Inferior parietal cortex (tissue), 1 donor: ENCODE data around the gene SCYGR6.
"Not testable (repeated sequence)": the region's sequence is repeated elsewhere in the genome, so short reads cannot be mapped to it uniquely, and the experiment has no call there.

Experiments
- DNase-seq: peaks from one replicate; pipeline ENCODE4 v3.0.0-alpha.2; 2016; ENCODE audit errors: extremely low spot score

The SCYGR6 gene, protein sequence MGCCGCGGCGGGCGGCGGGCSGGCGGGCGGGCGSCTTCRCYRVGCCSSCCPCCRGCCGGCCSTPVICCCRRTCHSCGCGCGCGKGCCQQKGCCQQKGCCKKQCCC

DNA sequence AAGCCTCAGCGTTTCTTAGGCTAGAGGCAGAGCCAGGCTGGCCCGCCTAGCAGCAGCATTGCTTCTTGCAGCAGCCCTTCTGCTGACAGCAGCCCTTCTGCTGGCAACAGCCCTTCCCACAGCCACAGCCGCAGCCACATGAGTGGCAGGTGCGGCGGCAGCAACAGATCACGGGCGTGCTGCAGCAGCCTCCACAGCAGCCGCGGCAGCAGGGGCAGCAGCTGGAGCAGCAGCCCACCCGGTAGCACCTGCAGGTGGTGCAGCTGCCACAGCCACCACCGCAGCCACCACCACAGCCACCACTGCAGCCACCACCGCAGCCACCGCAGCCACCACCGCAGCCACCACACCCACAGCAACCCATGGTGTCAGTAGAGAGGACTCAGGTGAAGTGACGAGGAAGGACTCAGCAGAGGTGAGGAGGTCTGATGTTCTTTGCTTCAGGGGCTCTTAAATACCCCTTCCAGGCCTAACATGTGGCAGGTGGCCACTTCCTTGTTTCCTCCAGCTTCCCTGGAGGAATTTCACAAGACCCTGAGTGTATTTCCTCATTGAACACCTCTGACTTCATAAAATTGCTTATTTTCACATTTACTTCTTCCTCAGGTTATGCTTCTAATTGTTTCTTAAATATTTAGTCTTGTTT is at the start of gene SCYGR6:
Gene SCYGR6, minus strand, starts transcription at position 364 of the 646 bp plus-strand sequence. Its CDS starts 0 bp downstream, at position 364.
- no peak for DNase-seq

DNA sequence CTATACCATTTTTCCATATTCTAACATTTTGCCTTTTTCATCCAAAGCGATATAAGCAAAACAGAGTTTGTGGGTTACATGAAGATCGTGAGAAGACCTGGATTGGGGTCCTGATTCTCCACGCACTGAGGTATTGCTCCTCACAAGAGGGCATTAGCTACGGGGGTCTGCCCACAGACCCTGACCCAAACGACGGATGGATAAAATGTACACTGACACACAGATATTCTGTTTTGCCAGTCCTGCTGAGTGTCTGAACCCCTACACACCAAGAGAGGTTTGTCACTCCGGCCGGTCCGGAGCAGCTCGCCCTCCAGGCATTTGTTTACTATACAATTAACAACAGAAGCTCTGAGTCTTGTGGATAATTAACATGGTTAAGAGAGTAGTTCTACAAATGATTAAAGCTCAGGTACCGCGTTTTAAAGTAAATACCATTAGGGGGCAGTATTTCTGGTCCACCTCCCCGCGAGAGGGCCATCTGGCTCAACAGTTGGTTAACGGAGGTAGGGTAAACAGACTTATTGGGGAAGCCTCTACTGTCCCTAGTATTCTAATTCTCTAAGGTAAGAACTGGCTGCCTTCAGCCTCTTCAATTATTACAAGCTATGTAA is 49.6 kb upstream of the SCYGR6 start:
- DNase-seq = no peak

DNA sequence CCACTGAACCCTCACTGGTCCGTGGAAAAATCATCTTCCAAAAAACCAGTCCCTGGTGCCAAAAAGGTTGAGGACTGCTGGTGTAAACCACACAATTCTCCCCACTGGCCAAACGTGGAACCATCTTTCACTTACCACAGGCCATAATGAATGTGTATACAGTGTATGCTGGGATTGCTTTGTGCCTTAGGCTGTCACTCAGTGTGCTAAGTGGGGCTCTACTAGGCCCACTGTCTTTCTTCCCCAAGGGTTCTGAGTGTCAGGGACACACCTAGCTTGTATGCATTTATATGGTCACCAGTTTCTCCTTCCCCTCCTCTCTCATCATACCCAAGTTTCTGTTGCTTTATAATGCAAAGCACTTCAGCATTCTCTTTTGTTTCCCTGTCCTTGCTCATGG is 48.4 kb upstream of the SCYGR6 start:
- DNase-seq = no peak

DNA sequence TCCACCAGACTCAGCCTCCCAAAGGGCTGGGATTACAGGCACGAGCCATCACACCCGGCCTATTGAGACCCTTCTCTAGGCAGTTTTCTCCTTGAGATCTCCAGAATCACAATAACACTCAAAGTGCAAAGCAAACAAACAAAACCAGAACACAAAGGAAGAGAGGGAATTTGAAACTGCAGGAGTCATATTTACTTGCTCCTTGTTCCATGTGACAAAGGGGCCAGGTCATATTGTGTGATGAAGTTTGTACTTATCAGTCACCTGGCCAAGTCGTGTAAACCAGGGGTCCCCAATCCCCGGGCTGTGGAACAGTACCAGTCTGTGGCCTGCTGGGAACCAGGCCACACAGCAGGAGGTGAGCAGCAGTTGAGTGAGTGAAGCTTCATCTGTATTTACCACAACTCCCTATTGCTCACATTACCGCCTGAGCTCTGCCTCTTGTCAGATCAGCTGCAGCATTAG is 47.7 kb upstream of the SCYGR6 start:
- no peak for DNase-seq

DNA sequence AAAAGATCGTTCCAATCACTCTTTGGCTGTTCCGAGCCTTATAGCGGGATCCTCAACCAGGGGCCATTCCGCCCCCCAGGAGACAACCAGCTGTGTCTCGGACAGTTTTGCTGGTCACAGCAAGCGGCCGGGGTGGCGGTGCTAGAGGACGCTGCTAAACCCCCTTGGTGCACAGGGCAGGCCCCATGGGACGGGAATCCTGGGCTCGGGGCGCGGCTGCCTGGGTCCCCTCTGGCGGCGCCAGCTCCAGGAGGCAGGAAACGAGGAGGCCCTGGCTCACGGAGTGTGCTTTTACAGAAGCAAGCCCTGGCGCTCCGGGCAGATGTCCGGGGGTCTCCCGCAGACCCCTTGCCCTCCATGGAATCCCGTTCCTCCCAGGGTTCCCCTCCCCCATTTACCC is 43.3 kb upstream of the SCYGR6 start:
- no peak for DNase-seq

DNA sequence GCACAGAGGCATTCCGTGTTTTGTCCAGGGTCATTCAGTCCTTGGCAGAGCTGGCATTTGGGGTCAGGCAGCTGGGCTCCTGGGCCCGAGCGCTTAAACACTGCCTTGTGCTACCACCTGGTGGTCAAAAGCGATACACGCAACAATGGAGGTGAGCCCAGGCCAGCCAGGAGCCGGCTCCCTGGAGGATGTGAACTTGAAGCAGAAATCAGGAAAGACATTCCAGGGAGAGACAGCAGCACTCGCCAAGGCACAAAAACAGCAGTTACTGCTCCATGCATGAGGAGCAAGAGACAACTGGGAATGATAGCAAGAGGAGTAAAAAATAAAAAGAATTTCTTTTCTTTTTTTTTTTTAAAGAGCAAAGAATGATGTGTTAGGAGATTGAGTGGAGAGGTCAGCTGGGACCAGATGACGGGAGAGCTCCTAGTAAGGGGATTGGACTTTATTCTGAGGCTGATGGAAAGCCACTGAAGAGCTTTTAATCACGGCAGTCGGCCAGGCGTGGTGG is 41.9 kb upstream of the SCYGR6 start:
- DNase-seq = peak; percentile 88

DNA sequence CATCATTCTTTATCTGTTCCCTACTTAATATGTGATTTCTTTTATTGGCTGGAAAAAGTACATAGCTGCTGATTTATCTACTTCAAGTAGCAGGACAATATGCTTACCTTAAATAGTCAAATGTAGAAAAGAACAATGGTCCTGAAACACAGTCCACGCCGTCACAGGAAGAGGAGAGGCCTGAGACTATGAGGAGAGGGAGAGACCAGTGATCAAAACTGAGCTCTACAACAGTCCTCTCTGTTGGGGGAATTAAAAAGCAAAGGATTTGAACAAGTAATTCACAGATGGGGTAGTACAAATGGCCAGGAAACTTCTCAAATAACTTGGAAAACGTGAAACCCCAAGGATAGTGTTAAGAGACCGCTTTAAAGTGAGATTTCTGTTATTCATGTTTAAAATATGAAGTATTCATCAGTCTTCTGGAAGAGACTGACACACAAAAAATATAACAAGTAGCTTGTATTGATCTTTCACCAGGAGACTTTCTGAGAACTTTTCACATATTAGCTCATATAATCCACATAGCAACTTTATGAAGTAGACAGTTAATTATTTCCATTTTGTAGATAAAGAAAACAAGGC is 41.3 kb upstream of the SCYGR6 start:
- DNase-seq = no peak

DNA sequence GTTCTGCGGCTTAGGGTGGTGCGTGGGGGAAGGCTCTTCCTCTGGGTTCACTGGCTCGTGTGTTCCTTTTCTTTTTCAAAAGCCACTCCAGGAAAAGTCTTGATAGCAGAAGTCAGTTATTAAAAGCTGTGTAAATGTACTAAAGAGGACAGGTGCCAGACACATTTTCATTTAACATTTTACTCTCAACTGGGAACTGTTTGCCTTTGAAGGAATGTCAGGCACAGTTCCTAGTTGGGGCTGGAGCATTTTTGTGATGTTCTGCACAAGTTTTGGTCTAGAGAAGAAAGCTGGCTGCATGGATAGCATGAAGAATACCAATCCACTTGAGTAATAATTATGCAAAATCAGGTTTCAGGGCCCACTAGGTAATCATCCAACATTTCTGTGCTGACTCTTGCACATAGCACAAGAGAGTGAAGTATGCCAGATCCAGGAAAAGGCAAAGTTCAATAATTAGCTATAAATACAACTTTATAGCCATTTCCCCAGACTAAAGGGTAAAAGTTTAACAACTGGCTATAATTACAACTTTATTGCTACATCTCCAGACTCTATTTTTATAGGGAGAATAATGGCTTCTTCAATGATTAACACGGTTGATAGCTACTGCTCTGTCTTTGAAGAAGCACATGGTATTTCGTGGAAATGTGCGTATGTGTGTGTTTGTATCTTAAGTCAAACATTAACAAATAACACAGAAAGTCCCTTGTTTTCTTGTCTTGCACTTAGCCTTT is 37.4 kb upstream of the SCYGR6 start:
- no peak for DNase-seq

DNA sequence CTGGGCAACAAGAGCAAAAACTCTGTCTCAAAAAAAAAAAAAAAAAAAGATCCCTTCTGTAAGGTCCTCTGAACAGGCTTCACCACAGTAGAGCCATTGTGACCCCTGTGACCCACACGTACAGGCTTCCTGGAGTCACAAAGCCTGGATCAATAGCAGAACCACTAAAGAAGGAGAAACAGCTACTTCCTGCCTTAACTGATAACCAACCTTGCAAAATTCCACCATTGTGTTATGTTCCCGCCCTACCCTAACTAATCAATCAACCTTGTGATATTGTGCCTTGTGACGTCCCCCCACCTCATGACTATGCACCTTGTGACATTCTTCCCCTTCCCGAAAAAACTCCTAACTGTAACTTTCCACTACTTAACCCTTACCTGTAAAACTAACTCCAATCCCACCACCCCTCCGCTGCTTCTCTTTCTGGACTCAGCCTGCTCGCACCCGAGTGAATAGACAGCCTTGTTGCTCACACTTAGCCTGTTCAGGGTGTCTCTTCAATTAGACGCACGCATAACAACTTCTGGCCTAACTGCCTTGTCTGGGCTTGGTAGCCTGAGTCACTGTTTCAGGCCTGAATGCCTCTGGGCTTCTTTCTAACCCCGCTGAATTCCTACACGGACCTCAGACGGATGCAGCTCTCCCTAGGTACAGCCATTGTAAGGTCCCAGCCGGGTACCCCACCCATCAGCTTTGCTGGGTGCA is 35.0 kb upstream of the SCYGR6 start:
- no peak for DNase-seq

DNA sequence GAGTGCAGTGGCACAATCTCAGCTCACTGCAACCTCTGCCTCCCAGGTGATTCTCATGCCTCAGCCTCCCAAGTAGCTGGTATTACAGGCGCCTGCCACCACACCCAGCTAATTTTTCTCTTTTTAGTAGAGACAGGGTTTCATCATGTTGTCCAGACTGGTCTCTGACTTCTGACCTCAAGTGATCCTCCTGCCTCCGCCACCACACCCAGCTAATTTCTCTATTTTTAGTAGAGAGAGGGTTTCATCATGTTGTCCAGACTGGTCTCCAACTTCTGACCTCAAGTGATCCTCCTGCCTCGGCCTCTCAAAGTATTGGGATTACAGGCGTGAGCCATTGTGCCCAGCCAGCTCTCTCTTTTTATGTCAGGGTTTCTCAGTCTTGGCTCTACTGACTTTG is 31.7 kb upstream of the SCYGR6 start:
- DNase-seq = not testable (repeated sequence)

DNA sequence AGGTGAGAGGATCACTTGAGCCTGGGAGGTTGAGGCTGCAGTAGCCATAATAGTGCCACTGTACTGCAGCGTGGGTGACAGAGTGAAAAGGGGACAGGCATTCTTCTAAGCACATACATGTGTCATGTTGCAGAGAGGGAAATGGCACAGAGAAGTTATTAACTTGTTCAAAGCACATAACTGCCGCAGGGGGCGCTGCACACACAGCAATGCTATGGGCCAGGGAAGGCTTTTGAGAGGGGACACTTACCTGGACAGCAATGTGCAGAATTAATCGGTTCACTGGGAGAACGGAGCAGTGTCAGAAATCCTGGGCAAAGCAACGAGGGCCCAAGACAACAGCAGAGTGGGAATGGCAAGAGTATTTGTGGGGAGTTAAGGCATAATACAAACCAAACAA is 23.5 kb upstream of the SCYGR6 start:
- DNase-seq = no peak

DNA sequence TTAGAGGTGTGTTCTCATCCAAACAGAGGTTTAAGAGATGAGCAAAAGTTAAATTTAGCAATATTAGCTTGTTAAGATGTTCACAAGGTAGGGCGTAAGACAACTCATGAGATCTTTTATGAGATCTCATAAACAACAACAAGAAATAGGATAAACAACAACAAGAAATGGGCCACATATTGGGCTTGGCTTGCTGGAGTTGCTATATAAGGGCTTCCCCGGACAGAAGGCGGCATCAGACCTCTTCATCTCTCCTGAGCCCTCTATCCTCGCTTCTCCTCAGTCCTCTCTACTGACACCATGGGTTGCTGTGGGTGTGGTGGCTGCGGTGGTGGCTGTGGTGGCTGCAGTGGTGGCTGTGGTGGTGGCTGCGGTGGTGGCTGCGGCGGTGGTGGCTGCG is 21.0 kb upstream of the SCYGR6 start, which contains the start of gene SCYGR8:
Gene SCYGR8, plus strand, starts transcription at position 301 of the 400 bp plus-strand sequence. Its CDS starts 0 bp downstream, at position 301.
- DNase-seq = no peak

DNA sequence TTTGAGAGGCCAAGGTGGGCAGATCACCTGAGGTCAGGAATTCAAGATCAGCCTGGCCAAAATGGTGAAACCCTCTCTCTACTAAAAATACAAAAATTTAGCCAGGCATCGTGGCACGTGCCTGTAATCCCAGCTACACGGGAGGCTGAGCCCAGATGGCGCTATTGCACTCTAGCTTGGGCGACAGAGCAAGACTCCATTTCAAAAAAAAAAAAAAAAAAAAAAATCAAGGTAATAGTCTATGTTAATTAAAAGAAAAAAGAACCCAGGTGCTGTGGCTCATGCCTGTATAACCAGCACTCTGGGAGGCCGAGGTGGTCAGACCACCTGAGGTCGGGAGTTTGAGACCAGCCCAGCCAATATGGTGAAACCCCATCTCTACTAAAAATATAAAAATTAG is 16.1 kb upstream of the SCYGR6 start:
- DNase-seq = not testable (repeated sequence)

DNA sequence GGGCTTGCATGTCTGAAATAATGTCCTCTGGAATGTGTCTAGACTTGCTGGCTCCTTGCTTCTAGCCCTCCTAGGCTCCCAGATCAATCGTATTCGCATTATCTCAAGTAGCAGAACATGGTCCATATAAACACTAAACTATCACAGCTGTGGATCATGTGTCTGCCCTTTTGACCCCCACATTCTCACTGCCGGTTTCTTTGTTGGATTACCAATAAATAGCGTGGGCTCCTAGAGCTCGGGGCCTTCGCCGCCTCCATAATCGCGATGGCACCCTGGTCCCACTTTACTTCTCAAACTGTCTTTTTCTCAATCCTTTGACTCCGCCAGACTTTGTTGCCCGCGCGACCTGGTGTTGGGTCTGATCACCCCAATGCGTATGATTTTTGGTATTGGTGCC is 14.8 kb upstream of the SCYGR6 start:
- DNase-seq = no peak

DNA sequence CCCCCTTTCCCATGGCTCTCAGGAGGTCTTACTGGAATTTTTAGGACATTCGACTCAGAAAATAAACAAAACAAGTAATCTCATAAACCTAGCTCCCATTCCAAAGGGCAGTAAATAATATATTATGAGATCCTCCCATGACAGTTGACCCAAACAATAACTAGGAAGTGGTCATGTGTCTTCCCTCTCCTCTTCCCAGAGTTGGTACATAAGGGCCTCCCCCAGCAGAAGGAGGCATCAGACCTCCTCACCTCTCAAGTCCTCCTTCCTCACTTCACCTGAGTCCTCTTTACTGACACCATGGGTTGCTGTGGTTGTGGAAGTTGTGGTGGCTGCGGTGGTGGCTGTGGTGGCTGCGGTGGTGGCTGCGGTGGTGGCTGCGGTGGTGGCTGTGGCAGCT is 3.5 kb upstream of the SCYGR6 start, which contains the start of gene SCYGR7:
Gene SCYGR7, plus strand, starts transcription at position 301 of the 400 bp plus-strand sequence. Its CDS starts 0 bp downstream, at position 301.
- no peak for DNase-seq

DNA sequence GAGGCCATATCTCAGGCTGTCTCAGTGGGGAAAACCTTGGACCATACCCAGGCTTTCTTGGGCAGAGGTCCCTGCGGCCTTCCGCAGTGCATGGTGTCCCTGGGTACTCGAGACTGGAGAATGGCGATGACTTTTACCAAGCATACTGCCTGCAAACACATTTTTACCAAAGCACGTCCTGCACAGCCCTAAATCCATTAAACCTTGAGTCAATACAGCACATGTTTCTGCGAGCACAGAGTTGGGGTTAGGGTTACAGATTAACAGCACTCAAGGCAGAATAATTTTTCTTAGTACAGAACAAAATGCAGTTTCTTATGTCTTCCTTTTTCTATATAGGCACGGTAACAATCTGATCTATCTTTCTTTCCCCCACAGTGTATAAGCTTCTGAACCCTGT is 1.7 kb downstream of the SCYGR6 start:
- DNase-seq = not testable (repeated sequence)

DNA sequence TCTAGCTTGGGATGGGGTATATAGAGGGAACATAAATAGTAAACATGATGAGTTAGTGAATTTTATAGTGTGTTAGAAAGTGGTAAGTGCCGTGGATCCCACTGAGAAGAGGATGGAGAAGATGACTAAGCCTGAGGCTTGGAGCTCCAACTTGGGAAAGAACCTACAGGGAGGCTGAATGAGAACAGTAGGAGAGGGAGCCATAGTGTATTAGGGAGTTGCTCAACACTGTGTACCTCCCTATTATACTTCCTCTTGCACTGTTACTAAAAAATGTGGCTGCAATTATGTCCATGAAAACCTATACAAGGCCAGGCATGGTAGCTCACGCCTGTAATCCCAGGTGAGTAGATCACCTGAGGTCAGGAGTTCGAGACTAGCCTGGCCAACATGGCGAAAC is 3.9 kb downstream of the SCYGR6 start:
- no peak for DNase-seq

DNA sequence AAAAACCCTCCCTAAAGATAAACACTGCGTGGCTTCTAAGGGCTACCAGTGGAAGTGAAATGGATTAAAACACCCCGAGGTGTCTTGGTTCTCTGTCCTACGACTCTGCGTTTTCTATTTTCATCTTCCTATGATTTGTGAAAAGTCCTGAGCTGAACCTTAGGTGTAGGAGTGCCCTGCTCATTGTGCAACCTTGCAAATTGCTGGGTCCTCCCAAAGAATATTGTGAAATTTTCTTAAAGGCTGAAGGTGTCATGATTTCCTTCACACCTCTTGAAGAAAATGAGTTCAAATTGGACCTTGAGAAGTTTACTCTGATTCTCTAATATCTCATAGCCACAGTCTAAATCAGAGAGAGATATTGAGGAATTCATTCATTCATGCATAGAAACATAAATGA is 4.9 kb downstream of the SCYGR6 start:
- DNase-seq = no peak

DNA sequence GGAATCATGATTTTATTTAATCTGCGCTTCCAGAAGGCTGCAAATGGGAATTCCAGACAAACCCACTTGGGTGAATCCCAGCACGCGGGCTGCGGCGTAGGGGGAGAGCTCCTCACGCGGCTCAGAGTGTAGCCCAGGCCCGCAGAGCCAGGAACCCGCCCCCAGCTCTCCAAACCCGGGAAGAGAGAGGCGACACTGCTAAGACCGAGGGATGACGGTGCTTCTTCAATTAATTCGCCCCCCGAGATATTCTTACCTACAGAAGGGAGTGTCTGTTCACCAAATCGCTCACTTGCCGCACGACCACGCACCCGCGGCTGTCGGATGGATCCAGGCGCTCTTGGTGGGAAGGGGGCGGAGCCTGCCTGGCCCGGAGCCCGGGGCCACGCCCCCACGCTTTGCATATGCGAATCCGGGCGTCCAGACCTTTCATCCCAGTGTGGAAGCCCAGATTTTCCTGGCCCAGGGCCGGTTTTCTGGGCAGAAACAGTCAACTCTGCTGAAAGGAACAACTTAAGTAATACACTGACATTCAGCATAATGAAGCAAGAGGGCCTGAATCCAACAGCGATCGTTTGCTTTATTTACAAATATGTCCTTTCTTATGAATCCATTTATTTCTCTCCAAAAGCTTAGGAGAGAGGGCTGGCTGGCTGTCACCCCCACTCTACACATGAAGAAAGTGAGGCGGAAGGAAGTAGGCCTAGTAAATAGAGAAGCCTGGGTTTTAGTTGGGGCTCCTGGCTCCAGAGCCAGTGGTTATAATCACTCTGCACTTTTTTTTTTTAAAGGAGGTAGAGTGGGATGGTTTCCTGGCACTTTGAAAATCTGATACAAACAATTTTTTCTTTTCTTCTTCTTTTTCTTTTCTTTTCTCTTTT is 6.6 kb downstream of the SCYGR6 start, which contains the start of gene SLC19A3:
Gene SLC19A3, minus strand, starts transcription at position 342 of the 881 bp plus-strand sequence. CDS start 15,710 bp downstream, outside the sequence.
- peak; percentile 69 for DNase-seq

DNA sequence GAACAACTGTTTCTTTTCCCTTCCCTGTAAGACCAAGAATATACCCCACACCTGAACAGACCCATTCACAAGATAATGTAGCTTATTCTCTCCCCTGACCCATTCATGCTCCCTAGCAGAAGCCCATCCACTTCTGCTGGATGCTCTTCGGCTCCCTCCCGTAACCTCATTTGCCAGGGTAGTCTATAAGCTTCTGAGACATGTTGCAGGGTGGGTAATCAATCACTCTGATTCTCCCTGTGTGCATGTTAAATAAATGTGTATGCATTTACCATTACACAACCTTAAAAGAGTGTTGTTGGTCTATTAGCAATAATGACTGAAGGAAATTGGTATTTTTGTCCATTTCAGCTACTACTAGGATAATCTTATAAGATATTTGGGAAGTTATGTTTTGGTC is 8.1 kb downstream of the SCYGR6 start:
- DNase-seq = no peak
